ENCODE results near the gene UNC93A. TPM values are rescaled to one million over a fixed set of nuclear protein-coding genes. Genes with fewer than 3 reads are reported as not detected.
"Not testable (repeated sequence)": the region's sequence is repeated elsewhere in the genome, so short reads cannot be mapped to it uniquely, and the experiment has no call there.

The UNC93A gene
- not detected for total RNA-seq
- long read RNA-seq, donor 1: 0 reads
- long read RNA-seq, donor 2: 0 reads

DNA sequence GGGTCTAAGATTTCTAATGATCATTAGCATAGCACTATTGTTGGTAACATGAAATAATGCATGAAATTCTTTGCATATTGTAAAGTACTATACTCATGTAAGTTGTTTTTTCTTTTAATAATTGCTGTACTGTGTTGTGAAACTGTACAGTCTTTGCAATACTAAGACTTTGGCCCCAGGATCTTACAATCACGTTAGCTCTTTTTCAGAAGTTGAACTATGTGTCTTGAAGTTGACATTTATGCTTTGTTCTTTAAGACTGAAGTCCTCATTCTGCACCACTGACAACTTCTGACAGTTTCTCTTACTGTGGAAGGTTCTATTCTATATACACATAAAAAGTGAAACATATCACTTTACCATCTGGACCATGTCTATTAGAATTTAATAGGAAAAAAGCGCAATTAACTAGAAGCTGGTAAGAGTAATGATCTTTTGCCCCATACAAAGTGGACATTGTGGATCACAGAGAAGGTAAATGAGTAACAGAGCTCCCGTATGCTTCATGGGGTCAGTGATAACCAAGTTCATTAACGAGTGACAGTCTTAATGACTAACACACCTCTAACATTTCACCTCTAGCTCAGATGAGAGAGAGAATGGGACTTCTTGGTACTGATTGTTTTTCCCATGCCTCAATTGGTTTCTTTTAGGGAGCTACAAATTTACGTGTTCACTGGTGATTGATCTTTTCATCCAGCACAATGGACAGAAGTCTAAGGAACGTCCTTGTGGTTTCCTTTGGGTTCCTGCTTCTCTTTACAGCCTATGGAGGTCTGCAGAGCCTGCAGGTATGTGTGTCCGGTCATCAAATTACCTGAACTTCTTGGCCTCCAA, at the start of gene UNC93A:
Gene UNC93A, plus strand, starts transcription at position 530 of the 837 bp plus-strand sequence. Its CDS starts 175 bp downstream, at position 705.
- intact Hi-C loops (cut with DNase I): no loop called here
- no peak for DNase-seq (ENCODE audit: low spot score)

DNA sequence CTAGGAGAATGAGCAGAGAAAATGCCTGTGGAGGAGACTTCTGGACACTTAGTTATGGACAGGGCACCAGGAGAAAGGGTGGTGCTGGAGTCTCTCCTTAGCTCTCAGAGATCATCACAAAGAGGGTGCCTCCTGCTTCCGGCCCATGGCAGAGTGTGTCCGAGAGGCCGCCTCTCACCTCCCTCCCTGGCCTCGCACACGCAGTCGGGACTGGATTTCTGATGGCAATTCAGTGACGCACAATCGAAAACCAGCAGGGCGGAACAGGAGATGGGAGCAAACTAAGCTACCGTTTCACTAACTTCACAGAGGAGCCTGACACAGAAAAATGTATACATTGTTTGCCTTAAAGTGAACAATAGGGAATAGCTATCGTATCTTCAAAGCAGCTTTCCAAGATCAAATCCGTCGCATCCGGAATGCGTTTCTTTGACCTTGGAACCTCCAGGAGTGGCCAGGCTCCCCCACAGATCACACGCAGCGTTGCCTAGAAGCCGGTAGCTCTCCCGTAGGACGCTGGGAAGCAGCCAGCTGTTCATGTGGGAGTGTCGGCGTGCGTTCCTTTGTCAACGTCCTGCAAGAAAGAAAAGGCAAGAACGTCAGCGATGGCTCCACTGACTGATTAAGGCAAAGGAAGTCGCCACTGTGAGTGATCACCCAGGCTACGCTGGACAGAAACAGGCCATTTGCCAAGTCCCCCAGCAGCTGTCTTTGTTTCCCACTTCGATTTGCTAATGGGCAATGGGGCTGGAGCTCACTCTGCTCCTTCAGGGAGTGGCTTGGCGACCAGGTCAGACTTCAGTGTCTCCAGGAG, 49.6 kb upstream of the UNC93A start:
- DNase-seq (ENCODE audit: low spot score); intact Hi-C loops (cut with DNase I): not testable (repeated sequence)

DNA sequence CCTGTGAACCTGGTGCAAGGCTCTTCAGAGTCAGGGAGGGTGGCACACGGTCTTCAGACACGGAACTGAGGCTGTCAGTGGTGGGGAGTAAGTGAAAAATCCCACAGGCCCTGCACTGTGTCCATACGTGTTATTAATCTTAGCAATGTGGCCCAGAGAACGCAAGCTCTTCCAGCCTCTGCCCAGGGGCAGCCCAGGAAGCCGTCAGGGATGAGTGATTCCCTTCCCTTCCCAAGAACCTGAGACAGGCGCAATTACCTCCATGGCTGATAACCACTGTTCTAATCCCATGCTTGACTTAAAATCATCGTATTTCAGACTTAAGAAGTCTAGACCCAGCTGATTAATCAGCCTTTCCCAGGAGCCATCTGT, 49.0 kb upstream of the UNC93A start:
- DNase-seq (ENCODE audit: low spot score); intact Hi-C loops (cut with DNase I): not testable (repeated sequence)

DNA sequence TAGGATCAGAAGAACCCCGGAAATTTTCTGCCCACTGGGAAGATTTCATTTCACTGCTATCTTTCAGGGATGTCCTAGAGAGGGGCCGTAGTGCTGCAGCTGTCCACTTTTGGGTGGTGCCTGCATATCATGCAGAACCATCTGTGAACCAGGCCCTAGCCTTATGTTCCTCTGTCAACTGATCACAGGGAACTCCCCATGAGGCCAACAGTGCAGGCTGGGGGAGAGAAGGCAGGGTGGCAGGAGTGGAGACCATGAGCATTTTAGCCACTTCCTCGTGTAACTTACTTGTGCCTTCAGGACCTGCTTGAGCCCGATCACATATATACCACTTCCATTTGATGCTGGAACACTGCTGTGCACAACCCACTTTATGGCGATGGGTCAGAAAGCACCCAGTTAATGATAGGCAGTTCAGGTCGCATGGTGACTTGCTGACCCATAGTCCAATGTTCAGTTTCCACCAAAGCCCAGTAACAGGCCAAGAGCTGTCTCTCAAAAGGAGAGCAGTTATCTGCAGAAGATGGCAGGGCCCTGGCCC, 48.5 kb upstream of the UNC93A start:
- DNase-seq (ENCODE audit: low spot score); intact Hi-C loops (cut with DNase I): not testable (repeated sequence)

DNA sequence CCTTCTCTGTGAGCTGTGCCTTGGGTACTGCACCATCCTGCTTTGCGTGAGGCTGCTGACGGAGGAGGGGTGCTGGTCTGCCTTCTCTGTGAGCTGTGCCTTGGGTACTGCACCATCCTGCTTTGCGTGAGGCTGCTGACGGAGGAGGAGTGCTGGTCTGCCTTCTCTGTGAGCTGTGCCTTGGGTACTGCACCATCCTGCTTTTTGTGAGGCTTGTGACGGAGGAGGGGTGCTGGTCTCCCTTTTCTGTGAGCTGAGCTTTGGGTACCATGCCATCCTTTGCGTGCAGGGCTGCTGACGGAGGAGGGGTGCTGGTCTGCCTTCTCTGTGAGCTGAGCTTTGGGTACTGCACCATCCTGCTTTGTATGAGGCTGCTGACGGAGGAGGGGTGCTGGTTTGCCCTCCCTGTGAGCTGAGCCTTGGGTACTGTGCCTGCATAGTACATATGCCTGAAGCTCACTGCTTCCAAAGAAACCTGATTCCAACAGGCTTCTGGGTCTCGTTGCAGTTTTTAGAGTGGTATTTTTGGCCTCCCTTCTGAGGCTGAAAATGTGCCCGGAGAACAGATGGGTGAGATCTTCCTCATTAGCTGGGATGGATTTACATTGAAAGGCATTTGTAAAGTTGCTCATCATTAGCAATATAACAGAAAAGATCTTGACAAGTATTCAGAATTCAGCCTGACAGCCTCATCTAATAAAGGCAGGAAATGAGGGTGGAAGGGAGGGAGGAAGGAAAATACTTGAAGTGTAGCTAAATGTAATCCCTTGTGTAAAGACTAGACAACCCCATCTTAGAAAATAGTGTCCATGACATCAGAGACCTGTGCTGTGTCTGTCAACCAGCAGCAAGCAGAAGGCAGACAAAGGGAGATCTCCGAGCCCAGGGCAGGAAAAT, 46.8 kb upstream of the UNC93A start:
- no peak for DNase-seq (ENCODE audit: low spot score)
- intact Hi-C loops (cut with DNase I): no loop called here

DNA sequence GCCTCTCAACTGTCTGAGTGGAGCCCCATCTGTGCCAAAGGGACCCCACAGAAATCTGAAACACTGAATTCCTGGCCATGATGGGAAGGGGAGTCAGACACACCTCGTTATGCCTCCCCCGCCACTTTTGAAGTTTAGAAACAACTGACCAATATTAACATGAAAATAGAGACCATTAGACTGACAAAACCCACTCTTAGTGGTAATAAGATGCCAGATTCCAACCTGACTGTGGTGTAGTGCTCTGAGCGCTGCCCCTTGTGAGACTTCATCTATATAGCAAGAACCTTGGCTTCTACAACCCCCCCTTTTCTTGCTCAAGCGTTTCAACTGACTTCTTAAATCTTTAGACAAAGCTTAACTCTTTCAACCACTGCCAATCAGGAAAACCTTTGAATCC, 46.1 kb upstream of the UNC93A start:
- DNase-seq (ENCODE audit: low spot score): no peak
- intact Hi-C loops (cut with DNase I): no loop called here

DNA sequence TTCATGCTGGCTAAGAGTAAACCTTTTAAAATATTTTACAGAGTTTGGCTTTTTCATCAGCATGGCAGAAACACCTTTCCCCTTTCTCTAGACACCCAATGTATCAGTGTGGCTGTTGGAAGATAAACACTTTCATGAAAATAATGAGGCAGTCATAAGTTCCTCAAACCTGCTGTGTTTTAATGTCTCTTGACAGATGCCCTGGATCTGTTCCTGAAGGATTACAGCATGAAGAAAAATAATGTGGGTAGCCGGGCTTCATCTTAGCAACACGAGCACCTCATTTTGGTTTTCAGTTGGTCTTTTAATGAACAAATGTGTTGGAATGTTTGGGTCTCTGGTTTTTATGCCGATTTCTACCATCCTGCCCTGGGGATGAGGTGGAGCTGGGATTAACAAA, 45.5 kb upstream of the UNC93A start:
- DNase-seq (ENCODE audit: low spot score): no peak
- intact Hi-C loops (cut with DNase I): no loop called here

DNA sequence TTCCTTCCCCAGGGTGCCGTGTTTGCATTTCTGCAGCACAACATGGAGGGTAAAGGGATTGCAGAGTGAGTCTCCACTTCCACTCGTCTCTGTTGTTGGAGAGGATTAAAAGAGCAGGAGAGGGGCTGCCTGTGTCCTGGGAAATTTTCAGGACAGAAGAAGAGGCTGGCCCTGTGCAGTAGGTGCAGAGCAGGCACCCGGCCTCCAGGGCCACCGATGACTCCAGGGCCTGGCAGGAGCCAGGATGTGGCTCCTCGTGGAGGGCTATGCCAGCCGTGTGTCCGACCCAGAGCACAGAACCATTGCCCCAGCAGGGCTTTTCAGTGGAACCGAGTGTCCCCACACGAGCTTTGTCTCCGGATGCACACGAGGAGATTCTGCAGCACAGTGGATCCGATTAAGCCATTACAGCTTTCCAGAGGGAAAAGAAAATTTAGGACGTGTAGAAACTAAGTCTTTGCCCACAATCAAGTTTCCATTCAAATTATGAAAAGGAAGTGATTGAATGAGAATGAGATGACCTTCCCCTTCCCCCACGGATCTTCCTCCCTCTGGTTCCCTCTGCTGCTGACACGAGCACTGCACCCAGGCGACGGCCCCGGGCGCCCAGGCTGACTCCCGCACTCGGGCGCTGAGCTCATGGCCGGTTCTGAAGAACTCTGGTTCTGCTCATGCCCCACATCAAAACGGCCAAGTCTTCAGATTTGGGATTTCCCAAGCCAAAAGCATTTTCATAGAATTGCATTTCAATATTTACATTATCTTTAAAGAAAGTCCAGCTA, 43.1 kb upstream of the UNC93A start:
- DNase-seq (ENCODE audit: low spot score): no peak
- intact Hi-C loops (cut with DNase I): no loop called here

DNA sequence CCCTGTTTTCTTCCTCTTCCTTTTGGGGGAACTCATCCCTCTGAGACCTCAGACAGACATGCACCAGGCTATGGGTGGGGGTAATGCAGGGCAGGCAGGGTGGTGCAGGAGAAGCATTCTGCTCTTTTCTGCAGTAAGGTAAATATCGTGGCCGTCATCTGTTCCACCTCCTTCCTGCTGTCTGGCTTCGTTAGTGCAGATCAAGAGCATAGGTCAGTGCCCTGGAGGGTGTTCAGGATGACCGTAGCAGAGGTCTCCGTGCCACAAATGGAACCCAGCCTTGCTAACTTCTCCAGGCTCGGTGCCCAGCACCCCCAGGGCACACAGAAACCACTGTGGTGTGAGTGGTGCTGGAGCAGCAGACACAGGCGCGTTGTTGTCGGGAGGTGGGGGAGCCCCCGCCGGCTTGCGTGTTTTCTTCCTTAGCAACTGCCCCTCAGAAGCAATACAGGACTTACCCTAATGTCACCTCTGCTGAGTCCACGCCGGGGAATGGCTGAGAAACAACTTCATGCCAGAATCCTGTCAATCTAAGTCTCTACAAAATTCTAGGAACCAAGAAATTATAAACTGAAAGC, 42.1 kb upstream of the UNC93A start:
- DNase-seq (ENCODE audit: low spot score); intact Hi-C loops (cut with DNase I): not testable (repeated sequence)

DNA sequence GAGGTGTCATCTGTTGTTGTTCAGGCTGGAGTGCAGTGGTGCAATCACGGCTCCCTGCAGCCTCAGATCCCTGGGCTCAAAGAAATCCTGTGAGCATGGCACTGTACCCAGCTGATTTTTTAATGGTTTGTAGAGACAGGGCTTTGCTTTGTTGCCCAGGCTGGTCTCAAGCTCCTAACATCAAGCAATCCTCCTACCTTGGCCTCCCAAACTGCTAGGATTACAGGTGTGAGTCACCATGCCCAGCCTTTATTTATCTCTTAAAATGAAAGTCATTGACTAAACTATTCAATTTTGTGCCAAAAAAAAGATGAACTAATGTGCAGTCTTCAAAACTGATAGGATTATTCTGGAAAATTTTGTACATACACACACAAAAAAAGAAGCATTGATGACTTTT, 38.8 kb upstream of the UNC93A start:
- DNase-seq (ENCODE audit: low spot score): no peak
- intact Hi-C loops (cut with DNase I): no loop called here

DNA sequence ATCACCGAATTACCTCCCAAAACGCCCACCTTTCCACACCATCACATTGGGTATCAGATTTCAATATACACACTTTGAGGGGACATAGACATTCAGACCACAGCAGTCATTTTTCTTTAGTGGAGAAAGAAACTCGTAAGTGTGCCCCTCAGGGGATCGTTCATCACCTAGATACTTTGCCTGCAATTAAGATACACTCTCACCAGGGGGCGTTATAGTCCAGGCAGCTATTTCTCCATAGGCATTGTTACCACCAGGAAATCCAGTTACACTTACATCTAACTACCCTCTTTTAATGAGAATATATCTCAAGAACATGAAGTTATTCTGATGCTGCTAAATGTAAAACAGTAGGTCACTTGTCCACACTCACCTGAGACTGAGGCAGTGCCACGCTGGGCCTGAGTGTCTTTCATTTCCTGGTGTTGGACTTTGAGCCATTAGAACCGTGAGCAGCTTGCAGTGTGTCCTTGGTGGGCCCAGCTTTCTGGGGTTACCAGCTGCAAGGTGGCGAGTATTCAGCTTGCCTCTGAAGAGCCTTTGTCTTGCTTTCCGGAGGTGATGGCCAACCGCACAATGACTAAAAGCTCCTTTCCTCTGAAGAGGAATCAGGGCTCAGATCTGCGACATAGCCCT, 35.1 kb upstream of the UNC93A start:
- no peak for DNase-seq (ENCODE audit: low spot score)
- intact Hi-C loops (cut with DNase I): no loop called here

DNA sequence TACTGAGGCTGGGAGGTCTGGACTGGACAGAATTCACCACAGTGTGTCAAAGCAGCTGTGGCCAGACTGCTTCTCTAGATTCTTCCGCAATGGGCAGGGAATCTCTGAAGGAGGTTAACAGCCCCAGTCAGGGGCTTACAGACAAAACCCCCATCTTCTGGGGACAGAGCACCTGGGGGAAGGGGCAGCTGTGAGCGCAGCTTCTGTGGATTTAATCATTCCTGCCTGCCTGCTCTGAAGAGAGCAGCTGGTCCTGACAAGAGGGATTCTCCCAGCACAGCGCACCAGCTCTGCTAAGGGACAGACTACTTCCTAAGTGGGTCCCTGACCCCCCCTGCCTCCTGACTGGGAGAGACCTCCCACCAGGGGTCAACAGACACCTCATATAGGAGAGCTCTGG, 32.5 kb upstream of the UNC93A start:
- intact Hi-C loops (cut with DNase I): no loop called here
- no peak for DNase-seq (ENCODE audit: low spot score)

DNA sequence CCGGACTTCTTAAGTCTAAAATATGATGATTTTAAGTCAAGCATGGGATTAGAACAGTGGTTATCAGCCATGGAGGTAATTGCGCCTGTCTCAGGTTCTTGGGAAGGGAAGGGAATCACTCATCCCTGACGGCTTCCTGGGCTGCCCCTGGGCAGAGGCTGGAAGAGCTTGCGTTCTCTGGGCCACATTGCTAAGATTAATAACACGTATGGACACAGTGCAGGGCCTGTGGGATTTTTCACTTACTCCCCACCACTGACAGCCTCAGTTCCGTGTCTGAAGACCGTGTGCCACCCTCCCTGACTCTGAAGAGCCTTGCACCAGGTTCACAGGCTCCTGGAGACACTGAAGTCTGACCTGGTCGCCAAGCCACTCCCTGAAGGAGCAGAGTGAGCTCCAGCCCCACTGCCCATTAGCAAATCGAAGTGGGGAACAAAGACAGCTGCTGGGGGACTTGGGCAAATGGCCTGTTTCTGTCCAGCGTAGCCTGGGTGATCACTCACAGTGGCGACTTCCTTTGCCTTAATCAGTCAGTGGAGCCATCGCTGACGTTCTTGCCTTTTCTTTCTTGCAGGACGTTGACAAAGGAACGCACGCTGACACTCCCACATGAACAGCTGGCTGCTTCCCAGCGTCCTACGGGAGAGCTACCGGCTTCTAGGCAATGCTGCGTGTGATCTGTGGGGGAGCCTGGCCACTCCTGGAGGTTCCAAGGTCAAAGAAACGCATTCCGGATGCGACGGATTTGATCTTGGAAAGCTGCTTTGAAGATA, 24.9 kb upstream of the UNC93A start:
- intact Hi-C loops (cut with DNase I); DNase-seq (ENCODE audit: low spot score): not testable (repeated sequence)

DNA sequence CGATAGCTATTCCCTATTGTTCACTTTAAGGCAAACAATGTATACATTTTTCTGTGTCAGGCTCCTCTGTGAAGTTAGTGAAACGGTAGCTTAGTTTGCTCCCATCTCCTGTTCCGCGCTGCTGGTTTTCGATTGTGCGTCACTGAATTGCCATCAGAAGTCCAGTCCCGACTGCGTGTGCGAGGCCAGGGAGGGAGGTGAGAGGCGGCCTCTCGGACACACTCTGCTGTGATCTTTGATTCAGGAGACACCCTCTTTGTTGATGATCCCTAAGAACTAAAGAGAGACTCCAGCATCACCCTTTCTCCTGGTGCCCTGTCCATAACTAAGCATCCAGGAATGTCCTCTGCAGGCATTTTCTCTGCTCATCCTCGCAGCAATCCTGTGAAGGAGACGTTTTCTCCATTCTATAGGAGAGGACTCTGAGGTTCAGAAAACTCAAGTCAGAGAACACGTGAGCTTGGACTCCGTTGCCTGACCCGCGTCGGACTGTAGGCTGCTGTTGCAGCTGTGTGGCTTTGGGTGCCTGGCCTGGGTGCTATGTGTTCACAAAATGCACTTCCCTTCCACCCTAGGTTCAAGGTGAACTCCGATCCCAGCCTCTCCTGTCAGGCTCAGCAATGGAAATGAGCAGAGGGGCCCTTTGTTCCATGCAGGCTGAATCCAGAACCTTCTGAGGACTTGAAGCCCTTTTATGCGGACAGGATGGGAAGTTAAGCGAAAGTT, 24.1 kb upstream of the UNC93A start:
- no peak for DNase-seq (ENCODE audit: low spot score)
- intact Hi-C loops (cut with DNase I): no loop called here

DNA sequence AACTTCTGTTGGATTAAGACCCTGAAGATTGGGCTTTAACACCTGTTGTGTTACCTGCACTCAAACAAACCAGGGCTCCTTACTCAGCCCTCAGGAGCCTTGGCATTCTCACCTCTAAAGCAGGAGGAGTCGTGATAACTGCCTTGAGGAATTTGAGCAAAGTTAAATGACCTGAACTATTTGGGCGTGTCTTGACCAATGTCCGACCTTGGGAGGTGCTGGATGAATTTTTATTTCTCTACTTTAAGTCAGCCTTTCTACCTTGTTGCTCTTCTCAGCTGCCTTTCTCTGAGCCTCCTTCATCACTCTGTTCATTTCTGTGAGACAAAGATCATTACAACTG, 23.6 kb upstream of the UNC93A start:
- intact Hi-C loops (cut with DNase I); DNase-seq (ENCODE audit: low spot score): not testable (repeated sequence)

DNA sequence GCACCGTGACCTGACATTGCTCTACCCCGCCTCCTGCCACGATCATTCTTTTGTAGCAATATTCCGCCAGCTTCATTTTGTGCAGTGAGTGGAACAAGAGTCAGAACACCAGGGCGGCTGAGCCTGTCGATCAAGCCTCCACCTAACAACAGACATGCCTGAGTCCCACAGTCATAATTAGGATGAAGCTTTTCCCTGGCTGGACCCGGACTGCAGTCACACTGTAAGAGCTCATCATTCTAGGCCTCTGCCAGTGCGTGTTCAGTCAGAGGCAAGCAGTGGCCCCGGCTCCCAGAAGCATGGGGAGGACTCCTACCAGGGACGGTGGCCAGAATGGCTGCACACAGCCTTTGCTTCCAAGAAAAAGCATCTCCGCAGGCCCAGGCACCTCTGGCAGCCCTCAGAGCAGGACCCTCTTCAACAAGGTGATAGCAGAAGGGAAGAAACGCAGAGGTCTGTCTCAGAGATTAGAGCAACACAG, 23.2 kb upstream of the UNC93A start:
- no peak for DNase-seq (ENCODE audit: low spot score)
- intact Hi-C loops (cut with DNase I): no loop called here
